Right renal pelvis (tissue), 4 donors: ENCODE results near the gene GABRB1. TPM values are rescaled to one million over a fixed set of nuclear protein-coding genes. Genes with fewer than 3 reads are reported as not detected.

Source experiments
- DNase-seq, 4 donors: peaks; one replicate each; pipeline ENCODE4 v3.0.0-alpha.2; 2013; ENCODE audit warnings: low read depth in 4 of 4, low spot score in 3 of 4, missing footprints in 1 of 4
- polyA plus RNA-seq, 4 donors: library from polyadenylated mRNA; unstranded; fragments of 120-200 nt; gene quantifications; one replicate each; pipeline ENCODE4 v1.2.1, GENCODE V29; 2013; ENCODE audit not compliant: insufficient read length in 4 of 4

GABRB1 gene
- under 1 TPM; 0.26 to 0.64 (median 0.52) TPM for polyA plus RNA-seq

- DNase-seq = peak in 3 of 4 donors; percentile 48 to 66 (median 49)
These were observed at the start of gene GABRB1 for GRCh38 chr4:47031011-47031678. Gene GABRB1, plus strand, starts transcription at chr4:47031567.

GRCh38 chr4:46984781-46985180, 46.6 kb upstream of the GABRB1 start:
- DNase-seq = no peak

GRCh38 chr4:46986922-46987638, 44.3 kb upstream of the GABRB1 start:
- DNase-seq = no peak

GRCh38 chr4:46992338-46992737, 39.0 kb upstream of the GABRB1 start:
- DNase-seq = no peak

- no peak for DNase-seq
These were observed 38.0 kb upstream of the GABRB1 start, which contains the start of gene GABRA4 for GRCh38 chr4:46993075-46994006. Gene GABRA4, minus strand, starts transcription at chr4:46993581. Its CDS starts 157 bp downstream, at chr4:46993424.

- DNase-seq = no peak
These were observed 37.4 kb upstream of the GABRB1 start for GRCh38 chr4:46994007-46994405.

- no peak for DNase-seq
These were observed 31.8 kb upstream of the GABRB1 start for GRCh38 chr4:46999566-46999965.

GRCh38 chr4:47000406-47000805, 31.0 kb upstream of the GABRB1 start:
- DNase-seq = no peak

GRCh38 chr4:47002580-47002979, 28.8 kb upstream of the GABRB1 start:
- no peak for DNase-seq

- DNase-seq = no peak
These were observed 20.9 kb upstream of the GABRB1 start for GRCh38 chr4:47010347-47010911.

- DNase-seq = no peak
These were observed 20.4 kb upstream of the GABRB1 start for GRCh38 chr4:47010912-47011446.

GRCh38 chr4:47012676-47013075, 18.7 kb upstream of the GABRB1 start:
- DNase-seq = no peak

- no peak for DNase-seq
These were observed 18.0 kb upstream of the GABRB1 start for GRCh38 chr4:47013373-47013772.

- DNase-seq = no peak
These were observed 14.3 kb upstream of the GABRB1 start for GRCh38 chr4:47017081-47017480.

GRCh38 chr4:47017494-47017893, 13.9 kb upstream of the GABRB1 start:
- no peak for DNase-seq

GRCh38 chr4:47031751-47032404, 511 bp downstream of the GABRB1 start:
- peak in 1 of 4 donors; percentile 8 for DNase-seq

GRCh38 chr4:47032405-47033106, 1.2 kb downstream of the GABRB1 start:
- peak; percentile 28 to 57 (median 40) for DNase-seq

- DNase-seq = no peak
These were observed 6.9 kb downstream of the GABRB1 start for GRCh38 chr4:47038263-47038662.

GRCh38 chr4:47040828-47041227, 9.5 kb downstream of the GABRB1 start:
- DNase-seq = no peak
